ENCODE measurements around the gene PFAS.

Gene PFAS

DNA sequence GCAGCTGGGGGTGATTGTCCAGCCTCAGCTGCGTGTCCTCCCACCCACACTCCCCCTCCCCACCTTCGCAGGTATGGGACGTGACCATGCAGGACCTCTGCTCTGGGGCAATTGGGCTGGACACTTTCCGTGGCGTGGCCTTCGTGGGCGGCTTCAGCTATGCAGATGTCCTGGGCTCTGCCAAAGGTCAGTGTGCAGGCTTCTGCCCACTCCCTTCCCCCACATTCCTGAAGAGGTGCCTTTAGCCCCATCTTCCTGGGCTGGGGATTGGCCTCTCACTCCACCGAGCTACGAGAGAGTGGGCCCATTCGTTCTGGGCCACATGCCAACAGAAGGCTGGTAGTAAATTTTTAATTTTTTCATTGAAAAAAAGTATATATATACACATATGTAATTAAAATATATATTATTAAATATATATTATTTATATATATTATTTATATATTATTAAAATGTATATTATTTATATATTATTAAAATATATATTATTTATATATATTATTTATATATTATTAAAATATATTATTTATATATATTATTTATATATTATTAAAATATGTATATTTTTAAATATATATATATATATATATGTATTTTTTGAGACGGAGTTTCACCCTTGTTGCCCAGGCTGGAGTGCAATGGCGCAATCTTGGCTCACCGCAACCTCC is 18.5 kb downstream of the PFAS start:
- DNase-seq, result no peak

DNA sequence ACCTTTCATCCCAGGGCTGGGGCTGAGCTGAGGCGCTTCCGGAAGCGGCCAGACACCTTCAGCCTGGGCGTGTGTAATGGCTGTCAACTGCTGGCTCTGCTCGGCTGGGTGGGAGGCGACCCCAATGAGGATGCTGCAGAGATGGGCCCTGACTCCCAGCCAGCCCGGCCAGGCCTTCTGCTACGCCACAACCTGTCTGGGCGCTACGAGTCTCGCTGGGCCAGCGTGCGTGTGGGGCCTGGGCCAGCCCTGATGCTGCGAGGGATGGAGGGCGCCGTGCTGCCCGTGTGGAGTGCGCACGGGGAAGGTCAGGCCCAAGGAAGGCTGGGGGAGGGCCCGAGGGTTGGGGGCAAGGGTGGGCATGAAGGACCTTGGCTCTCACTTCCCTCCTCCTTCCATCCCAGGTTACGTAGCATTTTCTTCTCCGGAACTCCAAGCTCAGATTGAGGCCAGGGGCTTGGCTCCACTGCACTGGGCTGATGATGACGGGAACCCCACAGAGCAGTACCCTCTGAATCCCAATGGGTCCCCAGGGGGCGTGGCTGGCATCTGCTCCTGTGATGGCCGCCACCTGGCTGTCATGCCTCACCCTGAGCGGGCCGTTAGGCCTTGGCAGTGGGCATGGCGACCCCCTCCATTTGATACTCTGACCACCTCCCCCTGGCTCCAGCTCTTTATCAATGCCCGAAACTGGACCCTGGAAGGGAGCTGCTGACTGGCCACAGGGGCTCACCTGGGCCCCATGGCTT is 19.6 kb downstream of the PFAS start:
- no peak for DNase-seq

DNA sequence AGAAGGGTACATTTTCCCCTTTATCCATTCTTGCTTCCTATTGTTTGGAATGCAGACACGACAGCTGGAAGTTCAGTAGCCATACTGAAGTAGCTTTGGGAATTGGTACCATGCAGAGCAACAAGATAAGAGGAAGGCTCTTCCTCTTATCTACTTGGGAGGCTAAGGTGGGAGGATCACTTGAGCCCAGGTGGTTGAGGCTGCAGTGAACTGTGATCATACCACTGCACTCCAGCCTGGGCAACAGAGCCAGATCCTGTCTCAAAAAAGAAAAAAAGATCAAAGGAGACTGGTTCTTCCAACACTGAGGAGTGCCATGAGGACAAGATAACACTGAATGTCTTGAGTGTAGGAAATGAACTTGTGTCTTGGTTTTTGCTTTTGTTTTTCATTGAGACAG is 23.3 kb downstream of the PFAS start:
- no peak for DNase-seq

DNA sequence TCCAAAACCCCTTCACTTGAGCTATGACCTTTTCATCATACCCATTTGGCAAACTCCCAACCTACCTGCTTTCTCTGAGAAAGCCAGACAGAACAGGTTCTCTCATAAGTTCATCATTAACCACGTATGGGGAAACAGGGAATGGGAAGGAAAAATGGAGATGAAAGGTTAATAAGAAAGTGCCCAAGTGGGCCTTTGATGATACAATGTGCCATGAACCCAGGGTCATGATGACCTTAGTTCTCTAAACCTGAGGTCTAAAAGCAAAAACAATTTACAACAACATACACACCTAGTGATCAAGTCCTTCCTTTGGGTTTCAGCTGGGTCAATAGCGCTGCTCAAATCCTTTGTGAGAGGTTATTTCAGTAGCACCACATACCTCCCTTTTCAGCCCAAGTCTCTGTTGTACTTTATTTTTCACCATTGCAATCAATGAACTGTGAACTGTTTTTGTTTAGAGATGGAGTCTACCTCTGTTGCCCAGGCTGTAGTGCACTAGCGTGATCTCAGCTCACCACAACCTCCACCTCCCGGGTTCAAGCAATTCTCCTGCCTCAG is 24.9 kb downstream of the PFAS start:
- no peak for DNase-seq

DNA sequence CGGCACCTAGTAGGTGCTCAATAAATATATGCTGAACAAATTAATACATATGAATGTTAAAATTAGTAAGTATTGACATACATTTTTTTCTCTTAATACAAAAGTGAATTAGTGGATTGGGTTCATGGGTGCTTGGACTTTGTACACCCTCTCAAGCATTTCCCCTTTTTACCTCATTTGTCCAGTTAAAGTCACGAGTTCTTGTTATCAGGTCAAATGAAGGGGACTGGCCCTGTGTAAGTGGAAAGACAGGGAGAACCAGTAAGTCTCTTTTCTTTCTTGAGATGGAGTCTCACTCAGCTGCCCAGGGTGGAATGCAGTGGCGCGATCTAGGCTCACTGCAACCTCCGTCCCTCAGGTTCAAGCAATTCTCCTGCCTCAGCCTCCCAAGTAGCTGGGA is 25.7 kb downstream of the PFAS start:
- no peak for DNase-seq

DNA sequence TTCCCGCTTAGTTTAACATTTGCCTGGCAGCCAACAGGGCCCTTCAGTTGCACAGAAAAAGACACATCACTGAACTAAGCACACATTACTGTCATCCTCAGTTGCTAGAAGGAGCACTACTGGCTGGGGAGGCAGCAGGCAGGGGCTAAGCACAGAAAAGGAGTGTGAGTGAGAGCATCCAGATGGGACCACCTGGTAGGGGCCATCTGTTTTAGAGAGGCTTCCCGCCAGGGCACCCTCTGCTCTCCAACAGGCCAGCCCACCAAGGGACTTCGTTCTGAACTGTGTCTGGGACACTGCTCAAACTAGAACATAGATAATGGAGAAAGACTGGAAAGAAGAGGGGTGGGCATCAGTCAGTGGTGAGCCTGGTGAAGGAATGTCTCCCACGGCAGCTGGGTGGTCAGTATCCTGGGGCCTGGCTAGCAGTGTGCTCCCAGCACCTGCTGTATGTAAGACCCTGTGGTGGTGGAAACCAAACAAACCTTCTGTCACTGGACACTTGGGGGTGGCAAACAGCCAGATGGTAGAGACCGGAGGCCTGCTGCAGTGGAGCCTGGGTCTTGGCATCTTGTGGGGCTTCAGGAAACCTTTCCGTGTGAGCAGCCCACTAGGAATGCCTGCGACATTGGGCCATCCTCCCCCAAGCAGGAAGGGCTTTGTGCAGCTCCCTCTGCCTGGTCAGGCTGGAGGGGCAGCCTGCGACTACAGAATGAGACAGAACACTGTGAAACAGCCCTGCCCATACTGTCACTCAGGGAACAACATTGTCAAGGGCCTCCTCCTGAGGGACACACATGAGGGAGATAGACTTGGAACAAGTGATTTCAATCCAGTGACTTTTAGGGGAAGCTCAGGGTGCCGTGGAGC is 26.6 kb downstream of the PFAS start:
- no peak for DNase-seq

DNA sequence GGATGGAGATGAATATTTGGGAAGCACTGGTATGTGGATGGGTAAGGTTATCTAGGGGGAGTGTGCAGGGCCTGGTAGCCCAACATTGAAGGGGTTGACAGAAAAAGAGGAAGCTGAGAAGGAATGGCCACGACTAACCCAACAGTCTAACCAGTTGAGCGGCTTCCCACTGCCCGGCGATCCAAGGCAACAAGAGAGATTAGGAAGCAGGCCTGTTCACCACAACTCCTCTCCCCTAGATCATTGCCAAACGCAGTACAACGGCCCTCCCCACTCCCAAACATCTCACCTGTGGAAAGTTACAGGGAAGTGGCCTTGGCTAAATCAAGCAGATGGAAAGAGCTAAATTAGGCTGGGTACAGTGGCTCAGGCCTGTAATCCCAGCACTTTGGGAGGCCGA is 28.2 kb downstream of the PFAS start:
- no peak for DNase-seq

DNA sequence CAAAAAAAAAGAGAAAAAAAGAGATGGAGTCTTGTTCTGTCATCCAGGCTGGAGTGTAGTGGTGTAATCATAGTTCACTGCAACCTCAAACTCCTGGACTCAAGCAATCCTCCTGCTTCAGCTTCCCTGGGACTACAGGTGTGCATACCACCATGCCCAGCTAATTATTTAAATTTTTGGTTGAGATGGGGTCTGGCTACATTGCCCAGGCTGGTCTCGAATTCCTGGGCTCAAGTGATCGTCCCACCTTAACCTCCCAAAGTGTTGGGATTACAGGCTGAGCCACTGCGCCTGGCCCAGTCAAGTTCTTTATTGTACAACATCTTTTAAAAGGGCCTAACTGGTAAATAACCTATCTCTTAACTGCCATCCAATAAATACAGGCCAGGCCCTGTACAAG is 33.3 kb downstream of the PFAS start:
- no peak for DNase-seq

DNA sequence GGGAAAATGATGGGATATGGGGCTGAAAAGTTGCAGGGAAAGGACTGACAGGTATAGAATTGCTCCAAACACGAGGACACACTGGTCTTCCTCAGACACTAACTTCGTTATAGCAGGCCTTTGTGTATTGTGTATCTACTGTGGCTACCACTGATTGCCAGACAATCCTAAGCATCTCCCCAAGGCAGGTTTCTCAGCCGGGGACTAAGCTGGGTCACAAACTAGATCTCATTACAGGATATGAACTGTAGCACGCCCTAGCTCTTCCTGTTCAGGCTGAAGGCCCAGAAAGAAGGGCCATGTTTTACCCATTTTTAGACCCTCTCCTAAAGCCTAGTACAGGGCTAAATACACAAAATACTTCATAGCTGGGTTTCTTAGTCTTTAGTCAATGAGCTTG is 34.3 kb downstream of the PFAS start:
- DNase-seq, result no peak

DNA sequence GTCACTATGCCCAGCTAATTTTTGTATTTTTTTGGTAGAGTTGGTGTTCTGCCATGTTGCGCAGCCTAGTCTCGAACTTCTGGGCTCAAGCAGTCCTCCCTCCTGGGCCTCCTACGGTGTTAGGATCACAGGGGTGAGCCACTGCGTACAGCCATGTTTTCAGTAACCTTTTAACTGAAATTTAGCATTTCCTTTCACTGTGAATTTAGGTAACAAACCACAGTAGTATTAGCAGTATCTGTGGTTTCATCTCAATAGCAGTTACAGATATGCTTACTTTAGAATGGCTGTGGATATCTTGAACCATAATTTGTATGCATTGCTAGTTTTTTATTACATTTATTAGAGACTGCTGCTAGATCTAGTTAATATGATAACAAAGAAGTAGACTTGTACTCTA is 35.0 kb downstream of the PFAS start:
- DNase-seq, result no peak

DNA sequence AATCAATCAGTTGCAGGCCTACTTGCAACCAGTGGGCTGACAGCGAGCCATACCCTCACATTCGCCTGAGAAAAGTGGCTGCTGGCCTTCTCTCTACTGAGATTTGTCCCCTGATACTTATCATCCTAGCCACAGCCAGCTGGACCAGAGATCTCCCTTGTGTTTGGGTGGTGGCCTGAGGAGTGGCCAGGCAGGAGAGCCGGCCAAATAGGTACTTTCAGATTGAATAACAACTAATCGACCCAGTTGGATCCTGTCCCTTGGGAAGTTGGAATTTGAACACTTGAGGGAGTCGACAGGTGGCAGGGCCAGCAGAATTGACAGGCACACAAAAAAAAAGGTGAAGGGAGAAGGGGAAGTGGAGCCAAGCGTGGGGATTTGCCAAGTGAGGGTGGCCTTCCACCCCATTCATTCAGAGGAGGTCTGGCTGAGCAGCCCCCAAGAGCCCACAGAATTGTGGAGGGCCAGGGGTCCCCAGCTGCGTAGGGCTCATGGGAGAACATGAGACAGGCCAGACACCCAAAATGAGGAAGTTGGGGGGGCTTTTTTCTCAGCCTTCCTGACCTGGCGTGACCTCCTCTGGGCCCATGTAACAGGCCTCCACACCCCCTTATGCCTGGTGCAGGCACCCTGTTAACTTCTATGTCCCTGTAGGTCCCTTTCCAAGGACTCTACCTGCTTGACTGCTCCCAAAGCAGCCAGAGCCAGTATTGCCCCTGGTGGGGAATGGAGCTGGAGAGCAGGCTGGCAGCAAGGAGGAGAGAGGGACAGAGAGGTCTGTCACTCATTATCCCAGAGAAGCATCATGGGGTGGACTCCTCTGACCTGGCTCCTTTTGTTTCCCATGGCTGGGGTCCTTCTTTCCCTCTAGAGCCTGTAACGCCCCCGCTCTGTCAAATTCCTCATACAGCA is 36.4 kb downstream of the PFAS start:
- no peak for DNase-seq

DNA sequence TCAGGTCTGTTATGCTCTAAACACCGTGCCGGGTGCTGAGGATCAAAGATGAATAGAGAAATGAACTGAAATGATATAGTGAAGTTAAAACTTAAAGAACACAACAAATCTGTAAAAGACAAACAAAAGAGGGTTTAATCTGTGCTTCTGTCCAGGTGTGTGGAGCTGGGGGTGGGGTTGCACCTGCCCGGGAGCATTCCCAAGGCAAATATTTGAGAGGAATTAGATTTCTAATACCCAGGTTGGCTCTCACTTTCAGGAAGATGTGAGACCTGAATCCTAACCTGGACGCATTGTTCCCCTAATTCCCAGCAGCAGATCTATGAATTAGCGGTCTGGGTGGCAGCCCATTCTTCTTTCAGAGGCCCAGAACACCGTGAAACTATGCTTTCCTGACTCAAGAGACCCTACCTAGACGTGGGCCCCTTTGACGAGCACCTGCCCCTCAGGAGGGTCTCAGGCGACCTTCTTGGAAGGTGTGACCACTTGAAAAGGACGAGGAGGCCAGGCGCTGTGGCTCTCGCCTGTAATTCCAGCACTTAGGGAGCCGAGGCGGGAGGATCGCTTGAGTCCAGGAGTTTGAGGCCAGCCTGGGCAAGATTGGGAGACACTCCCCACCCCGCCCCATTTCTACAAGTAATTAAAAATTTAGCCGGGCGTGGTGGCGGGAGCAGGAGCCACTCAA is 38.7 kb downstream of the PFAS start:
- no peak for DNase-seq

DNA sequence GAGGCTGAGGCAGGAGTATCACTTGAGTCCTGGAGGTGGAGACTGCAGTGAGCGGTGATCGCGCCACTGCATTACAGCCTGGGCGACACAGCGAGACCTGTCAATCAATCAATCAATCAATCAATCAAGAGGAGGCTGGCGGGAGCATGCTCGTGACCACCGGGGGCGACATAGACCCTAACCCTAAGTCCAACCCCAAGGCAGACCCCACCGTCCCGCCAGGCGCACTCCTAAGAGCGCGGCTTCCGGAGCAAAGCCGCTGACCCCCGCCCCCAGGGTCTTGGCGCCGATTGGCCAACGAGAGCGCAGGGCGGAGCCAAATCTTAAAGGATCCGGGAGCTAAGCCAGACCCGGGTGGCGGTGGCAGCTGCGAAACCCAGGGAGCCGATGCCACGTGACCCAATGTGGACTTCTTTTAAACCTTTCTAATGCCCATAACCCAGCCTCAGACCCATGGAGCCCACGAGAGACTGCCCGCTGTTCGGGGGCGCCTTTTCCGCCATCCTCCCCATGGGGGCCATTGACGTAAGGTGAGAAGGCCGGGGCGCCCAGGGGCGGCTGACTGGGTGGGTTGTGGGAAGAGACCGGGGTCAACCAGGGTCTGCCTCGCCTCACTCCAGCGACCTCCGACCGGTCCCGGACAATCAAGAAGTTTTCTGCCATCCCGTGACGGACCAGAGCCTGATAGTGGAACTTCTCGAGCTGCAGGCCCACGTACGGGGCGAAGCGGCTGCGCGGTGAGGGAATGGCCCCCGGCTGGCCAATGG is 39.4 kb downstream of the PFAS start, which contains the start of gene RANGRF:
Gene RANGRF, plus strand, starts transcription at position 335 of the 767 bp plus-strand sequence. Its CDS starts 119 bp downstream, at position 454.
- peak; percentile 80 for DNase-seq

DNA sequence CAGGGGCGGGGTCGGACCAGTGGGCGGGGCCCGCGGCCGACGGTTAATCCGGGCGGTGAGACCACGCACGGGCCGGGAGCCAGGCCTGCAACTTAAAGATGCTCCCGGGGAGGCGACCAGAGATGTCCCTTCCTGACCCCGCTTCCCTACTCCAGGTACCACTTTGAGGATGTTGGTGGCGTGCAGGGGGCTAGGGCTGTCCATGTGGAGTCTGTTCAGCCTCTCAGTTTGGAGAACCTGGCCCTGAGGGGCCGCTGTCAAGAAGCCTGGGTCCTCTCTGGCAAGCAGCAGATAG is 40.0 kb downstream of the PFAS start:
- DNase-seq, result no peak

DNA sequence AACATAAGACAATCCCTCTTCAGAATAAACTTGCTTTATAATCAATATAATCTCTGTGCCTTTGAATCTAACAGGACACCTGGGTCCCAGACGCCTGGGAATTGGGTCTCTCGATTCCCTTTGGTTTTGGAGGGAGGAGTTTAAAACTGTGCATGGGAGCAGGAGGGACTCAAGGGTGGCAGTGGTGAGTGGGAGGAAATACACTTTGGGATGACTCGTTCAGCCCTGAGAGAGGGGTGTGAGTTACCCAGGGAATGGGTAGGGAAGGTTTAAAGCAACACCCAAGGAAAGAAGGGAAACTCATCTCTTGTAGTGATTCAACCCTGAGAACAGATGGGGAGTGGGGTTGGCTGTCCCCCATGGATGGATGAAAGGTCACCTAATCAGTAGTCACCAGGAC is 41.0 kb downstream of the PFAS start:
- DNase-seq, result no peak

DNA sequence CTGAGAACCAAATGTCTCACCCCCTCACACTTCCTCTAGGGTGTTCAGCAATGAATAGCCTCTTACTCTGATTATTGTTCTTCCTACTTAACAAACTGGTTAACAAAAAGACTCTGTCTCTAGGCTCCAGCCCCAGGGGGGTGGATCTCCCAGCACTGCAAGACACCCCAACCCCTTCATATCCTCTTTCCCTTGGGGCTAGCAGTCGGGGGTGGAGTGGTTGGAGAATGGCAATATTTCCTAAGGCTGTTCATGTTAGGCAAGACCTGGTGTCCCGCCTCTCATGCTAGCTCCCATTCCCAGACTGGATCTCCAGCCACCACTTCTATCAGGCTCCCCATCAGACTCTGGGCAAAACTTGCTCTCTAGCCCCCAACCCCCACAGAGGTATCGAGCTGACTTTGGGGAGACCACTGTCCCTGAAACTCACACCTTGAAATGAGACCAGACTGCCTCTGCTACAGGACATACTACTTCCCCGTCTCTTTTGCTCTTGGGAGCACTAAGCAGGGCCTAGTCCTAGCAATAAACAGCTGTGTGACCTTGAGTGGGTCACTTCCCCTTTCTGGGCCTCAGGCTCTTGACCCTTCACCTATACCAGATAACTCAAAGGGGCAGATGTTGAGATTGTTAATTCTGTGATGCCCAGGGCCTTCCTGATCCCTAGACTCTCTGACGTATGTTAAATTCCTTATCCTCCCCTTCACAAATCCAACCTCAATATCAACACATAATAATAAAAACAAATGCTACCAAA is 43.7 kb downstream of the PFAS start:
- no peak for DNase-seq

DNA sequence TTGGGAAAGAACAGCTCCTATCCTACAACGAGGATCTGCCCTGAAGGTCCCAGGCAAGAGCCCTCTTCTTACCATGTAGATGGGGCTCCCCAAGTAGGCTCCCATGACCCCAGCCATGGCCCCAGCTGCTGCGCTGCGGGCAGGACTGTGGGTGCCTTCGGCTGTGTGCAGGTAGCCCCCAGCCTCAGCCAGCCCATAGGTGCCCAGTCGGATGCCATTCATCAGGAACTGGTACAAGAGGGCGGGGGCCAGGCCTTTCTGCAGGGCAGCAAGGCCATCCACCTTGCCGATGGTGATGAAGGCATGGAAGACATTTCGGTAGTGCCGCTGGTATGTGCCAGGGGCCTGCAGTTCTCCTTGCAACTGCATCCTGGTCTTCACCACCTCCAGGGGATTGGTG is 45.3 kb downstream of the PFAS start:
- no peak for DNase-seq

DNA sequence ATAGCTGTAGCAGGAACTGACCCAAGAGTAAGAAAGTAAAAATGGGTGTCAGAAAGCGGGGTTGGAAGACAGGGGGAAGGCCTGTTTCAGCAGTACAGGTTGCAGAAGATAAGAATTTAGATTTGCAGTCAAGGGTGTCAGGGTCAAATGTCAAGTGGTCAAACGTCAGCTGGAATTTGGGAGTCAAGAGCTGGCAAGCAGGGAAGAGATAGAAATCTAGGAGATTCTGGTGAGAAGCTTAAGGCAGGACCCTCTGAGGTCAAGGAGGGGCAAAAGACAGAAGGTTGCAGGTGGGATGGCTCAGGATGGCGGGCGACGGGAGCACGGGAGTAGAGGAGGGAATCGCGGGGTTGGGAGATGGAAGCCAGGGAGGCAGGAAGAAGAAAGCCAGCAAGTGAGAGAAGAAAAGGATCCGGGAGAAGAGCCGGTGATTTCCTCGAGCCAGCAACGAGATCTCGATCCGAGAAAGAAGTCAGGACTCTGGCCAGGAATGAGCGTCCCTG is 45.8 kb downstream of the PFAS start:
- DNase-seq, result no peak

DNA sequence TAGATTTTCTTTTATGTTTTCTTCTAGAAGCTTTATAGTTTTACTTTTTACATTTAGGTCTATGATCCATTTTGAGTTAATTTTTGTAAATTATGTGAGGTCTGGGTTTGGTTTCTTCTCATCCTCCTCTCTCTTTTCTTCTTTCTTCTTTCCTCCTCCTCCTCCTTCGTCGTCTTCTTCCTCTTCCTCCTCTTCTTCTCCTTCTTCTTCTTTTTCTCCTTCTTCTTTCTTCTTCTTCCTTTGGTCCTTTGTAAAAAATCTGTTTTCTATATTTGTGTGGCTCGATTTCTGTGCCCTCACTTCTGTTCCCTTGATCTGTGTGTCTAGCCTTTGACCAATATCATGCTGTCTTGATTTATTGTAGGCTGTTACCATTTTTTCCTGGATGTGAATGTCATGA is 51.1 kb downstream of the PFAS start:
- no peak for DNase-seq

DNA sequence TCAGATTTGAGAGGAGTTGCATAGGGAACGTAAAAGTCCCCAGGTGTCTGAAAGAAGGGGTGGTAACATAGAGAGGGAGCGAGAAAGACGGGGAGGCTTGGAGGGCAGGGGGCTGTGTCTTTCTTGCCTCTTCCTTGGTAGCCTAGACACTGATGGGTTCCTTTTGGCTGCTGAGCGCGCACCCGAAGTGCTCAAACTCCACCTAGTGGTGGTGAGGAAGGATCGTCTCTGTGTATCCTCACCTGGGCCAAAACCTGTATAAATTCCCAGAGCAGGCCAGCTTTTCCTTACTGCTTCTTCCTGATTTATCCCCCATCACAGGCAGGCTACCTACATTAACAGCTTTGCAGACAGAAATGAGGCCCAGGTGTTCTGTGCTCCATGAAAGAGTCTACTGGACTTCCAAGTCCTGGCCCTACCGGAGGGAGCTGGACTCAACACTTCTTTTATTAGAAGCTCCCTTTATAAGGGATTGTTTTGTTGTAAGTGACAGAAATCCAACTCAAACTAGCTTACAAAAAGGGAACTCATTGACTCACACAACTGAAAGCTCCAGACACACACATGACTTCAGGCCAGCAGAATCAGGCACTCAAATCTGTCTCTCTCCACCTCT is 51.6 kb downstream of the PFAS start:
- DNase-seq, result peak; percentile 61

All from stimulated activated CD4-positive, alpha-beta T cell treated with anti-CD3 and anti-CD28 coated beads, Interleukin-1b, Interleukin-23, amount 100 ng/mL, for 48 hours (primary cell).